ENCODE results near the gene SETD9.

DNA sequence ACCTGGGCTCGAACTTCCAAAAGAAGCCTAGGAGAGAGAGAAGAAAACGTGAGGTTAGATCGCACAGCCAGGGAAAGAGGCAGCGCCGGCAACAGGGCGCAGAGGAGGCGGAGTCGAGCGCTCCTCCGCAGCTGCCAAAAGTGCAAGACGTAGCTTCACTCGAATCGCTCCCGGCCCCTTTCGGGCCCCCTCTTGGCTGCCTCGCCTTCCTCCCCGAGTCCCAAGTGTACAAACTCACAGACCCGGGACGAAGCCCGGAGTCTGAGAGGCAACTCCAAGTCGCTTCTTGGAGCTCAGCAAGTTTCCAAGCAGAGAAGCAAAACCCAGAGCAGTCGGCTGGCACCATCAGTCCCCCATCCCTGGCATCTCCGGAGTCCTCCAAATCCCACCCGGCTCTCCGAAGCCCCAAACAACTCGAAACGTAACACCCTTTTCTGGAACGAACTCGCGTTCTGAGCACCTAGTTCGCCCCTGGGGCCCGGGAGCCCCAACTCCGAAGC lies 41.3 kb downstream of the SETD9 start:
- TF ChIP-seq, protein P1, sequence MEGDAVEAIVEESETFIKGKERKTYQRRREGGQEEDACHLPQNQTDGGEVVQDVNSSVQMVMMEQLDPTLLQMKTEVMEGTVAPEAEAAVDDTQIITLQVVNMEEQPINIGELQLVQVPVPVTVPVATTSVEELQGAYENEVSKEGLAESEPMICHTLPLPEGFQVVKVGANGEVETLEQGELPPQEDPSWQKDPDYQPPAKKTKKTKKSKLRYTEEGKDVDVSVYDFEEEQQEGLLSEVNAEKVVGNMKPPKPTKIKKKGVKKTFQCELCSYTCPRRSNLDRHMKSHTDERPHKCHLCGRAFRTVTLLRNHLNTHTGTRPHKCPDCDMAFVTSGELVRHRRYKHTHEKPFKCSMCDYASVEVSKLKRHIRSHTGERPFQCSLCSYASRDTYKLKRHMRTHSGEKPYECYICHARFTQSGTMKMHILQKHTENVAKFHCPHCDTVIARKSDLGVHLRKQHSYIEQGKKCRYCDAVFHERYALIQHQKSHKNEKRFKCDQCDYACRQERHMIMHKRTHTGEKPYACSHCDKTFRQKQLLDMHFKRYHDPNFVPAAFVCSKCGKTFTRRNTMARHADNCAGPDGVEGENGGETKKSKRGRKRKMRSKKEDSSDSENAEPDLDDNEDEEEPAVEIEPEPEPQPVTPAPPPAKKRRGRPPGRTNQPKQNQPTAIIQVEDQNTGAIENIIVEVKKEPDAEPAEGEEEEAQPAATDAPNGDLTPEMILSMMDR (IDR thresholded peaks at IDR 0.05; ENCODE audit: low read depth, low read length, missing input control): no peak
- TF ChIP-seq JUND (IDR thresholded peaks at IDR 0.05): no peak
- no peak for TF ChIP-seq FOXA1 (IDR thresholded peaks at IDR 0.05)
- no peak for TF ChIP-seq GABPA (IDR thresholded peaks at IDR 0.05 in 1 of 2, conservative IDR thresholded peaks at IDR 0.05 in 1 of 2)
- no peak for TF ChIP-seq SP1 (IDR thresholded peaks at IDR 0.05)
- no peak for TF ChIP-seq FOXA2 (IDR thresholded peaks at IDR 0.05)
- TF ChIP-seq, protein P2, sequence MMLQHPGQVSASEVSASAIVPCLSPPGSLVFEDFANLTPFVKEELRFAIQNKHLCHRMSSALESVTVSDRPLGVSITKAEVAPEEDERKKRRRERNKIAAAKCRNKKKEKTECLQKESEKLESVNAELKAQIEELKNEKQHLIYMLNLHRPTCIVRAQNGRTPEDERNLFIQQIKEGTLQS (IDR thresholded peaks at IDR 0.05): no peak
- peak; percentile 14 to 32 for TF ChIP-seq RAD21 (IDR thresholded peaks at IDR 0.05)
- TF ChIP-seq REST (IDR thresholded peaks at IDR 0.05): no peak
- TF ChIP-seq RXRA (IDR thresholded peaks at IDR 0.05): no peak

Data from liver (tissue), 3 donors.